OCI-LY1 (cell line): ENCODE data around the gene PHOX2B.

ENCODE experiments used
- H2AFZ ChIP-seq: fragments of 200-600 bp; sonication (generic), shearing (Covaris generic); 2 replicates; pipeline ENCODE4 v1.6.0; 2014; ENCODE audit warnings: antibody characterized with exemption, mild to moderate bottlenecking, low read length
- H3F3A ChIP-seq: fragments of 200-600 bp; sonication (generic), shearing (Covaris generic); 2 replicates; pipeline ENCODE4 v1.6.0; 2014; ENCODE audit warnings: mild to moderate bottlenecking, antibody characterized with exemption, low read length, moderate library complexity; ENCODE audit not compliant: insufficient read depth
- H3K27ac ChIP-seq: fragments of 200-600 bp; sonication (generic); 2 replicates; pipeline ENCODE4 v1.5.1; 2014; ENCODE audit warnings: low read length, mixed run types, mild to moderate bottlenecking, low read depth; ENCODE audit not compliant: poor library complexity, severe bottlenecking
- H3K27me3 ChIP-seq: fragments of 200-600 bp; sonication (generic); 2 replicates; pipeline ENCODE4 v1.6.0; 2014; ENCODE audit warnings: antibody characterized with exemption, mild to moderate bottlenecking, low read length, moderate library complexity; ENCODE audit not compliant: insufficient read depth
- H3K36me3 ChIP-seq: fragments of 200-600 bp; sonication (generic); 2 replicates; pipeline ENCODE4 v1.6.1; 2014; ENCODE audit warnings: mild to moderate bottlenecking, antibody characterized with exemption, low read length, moderate library complexity, mixed read lengths; ENCODE audit not compliant: insufficient read depth
- H3K4me1 ChIP-seq: fragments of 200-600 bp; sonication (generic); 2 replicates; pipeline ENCODE4 v1.5.1; 2014; ENCODE audit warnings: mild to moderate bottlenecking, low read length, moderate library complexity; ENCODE audit not compliant: insufficient read depth, severe bottlenecking
- H3K4me2 ChIP-seq: fragments of 200-600 bp; sonication (generic), shearing (Covaris generic); 2 replicates; pipeline ENCODE4 v1.6.1; 2014; ENCODE audit warnings: low read length
- H3K4me3 ChIP-seq: fragments of 200-600 bp; sonication (generic); 2 replicates; pipeline ENCODE4 v1.5.1; 2014; ENCODE audit warnings: low read length, low read depth, mild to moderate bottlenecking, mixed read lengths; ENCODE audit not compliant: poor library complexity, severe bottlenecking
- H3K79me2 ChIP-seq: fragments of 200-600 bp; shearing (Covaris generic); 2 replicates; pipeline ENCODE4 v1.6.1; 2016; ENCODE audit warnings: mixed run types, low read length, mixed read lengths; ENCODE audit not compliant: insufficient read depth
- H3K9ac ChIP-seq: fragments of 200-600 bp; sonication (generic), shearing (Covaris generic); 2 replicates; pipeline ENCODE4 v1.6.1; 2014; ENCODE audit warnings: mild to moderate bottlenecking, low read length, mixed read lengths
- H3K9me2 ChIP-seq: fragments of 200-600 bp; sonication (generic), shearing (Covaris generic); 2 replicates; pipeline ENCODE4 v1.6.1; 2014; ENCODE audit warnings: low read depth, mild to moderate bottlenecking, low read length, mixed read lengths
- H3K9me3 ChIP-seq: fragments of 200-600 bp; shearing (Covaris generic); 2 replicates; pipeline ENCODE4 v1.6.1; 2014; ENCODE audit warnings: low read length, mixed read lengths
- H4K20me1 ChIP-seq: fragments of 200-600 bp; sonication (generic), shearing (Covaris generic); 2 replicates; pipeline ENCODE4 v1.6.0; 2016; ENCODE audit warnings: mild to moderate bottlenecking, low read length; ENCODE audit not compliant: insufficient read depth
- CTCF ChIP-seq: fragments of 200-600 bp; sonication (generic), shearing (Covaris generic); IDR thresholded peaks from 2 replicates; pipeline ENCODE4 v1.5.1; 2017; ENCODE audit warnings: mild to moderate bottlenecking, antibody characterized with exemption, low read length, moderate library complexity, mixed read lengths
- EZH2 ChIP-seq: fragments of 200-600 bp; sonication (generic), shearing (Covaris generic); IDR thresholded peaks from 2 replicates; pipeline ENCODE4 v1.8.0; 2017; ENCODE audit warnings: borderline replicate concordance, mixed run types, mild to moderate bottlenecking, antibody characterized with exemption, low read length, moderate library complexity, mixed read lengths

PHOX2B gene

DNA sequence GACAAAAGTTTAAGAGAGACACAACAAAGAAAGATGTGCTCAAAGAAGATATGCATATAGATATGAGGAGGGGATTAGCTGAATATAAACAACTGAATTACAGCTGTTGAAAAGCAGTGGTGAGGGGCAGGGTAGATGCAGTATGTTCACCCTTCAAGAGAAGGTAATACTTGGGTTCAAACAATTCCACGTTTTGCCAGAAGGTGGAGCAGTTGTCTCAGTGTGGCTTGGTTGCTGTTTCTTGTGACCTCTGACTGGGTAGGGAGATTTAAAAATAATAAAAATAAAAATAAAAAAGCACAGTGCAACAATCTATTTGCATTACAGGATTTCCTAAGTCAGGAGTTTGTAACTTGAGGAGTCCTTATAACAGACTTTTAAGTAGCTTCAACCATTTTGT, 23.3 kb downstream of the PHOX2B start:
- peak; percentile 13; the same call in 1 of the 2 replicates for TF ChIP-seq CTCF
- TF ChIP-seq EZH2: no peak
- 0 out of 2 replicates have a peak, but pooled peaks cover 2% of the 10 kb centered on the region for H3K9me3 ChIP-seq
- no peaks in the 10 kb centered on the region for H3K4me1 ChIP-seq
- no peak overlapping the region for H3K27ac ChIP-seq
- no peak overlapping the region for H3K4me2 ChIP-seq
- no peaks in the 10 kb centered on the region for H3K9me2 ChIP-seq
- no peak overlapping the region for H3K9ac ChIP-seq
- H2AFZ ChIP-seq: no peak overlapping the region
- H3F3A ChIP-seq: no peaks in the 10 kb centered on the region
- H3K27me3 ChIP-seq: no peaks in the 10 kb centered on the region
- H4K20me1 ChIP-seq: no peaks in the 10 kb centered on the region
- H3K36me3 ChIP-seq: no peaks in the 10 kb centered on the region
- H3K4me3 ChIP-seq: no peak overlapping the region
- H3K79me2 ChIP-seq: no peaks in the 10 kb centered on the region

DNA sequence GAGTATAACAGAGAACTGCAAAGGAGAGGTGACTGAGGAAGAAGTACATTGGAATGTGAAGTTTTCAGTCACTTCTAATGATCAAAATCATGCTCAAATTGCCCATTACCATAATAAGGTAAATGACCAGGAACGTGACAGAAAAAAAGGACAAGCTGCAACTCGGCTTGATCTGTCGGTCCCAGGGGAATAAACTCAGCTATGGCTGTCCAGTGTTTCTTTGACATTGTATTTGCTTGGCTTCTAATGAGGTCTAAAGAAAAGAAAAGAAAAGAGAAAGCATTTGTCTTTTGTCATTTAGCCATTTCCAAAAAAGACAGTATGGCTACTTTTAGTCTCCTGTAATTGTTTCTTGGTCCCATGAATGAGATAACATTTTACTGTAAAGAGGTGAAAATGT, 25.2 kb downstream of the PHOX2B start:
- Histone ChIP-seq H3K4me2 (no peak overlapping the region), H3K9me2 (no peaks in the 10 kb centered on the region), H3F3A (no peaks in the 10 kb centered on the region), H3K79me2 (no peaks in the 10 kb centered on the region), H3K27me3 (no peaks in the 10 kb centered on the region), H3K36me3 (no peaks in the 10 kb centered on the region), H3K9ac (no peak overlapping the region), H4K20me1 (no peaks in the 10 kb centered on the region), H3K4me3 (no peak overlapping the region), H3K9me3 (0 out of 2 replicates have a peak, but pooled peaks cover 2% of the 10 kb centered on the region), H3K4me1 (no peaks in the 10 kb centered on the region), H2AFZ (no peak overlapping the region), H3K27ac (no peak overlapping the region)
- TF ChIP-seq CTCF (no peak), EZH2 (no peak)

GRCh38 chr4:41722181-41722580, 26.3 kb downstream of the PHOX2B start:
- Histone ChIP-seq H3F3A (no peaks in the 10 kb centered on the region), H4K20me1 (no peaks in the 10 kb centered on the region), H3K36me3 (no peaks in the 10 kb centered on the region), H2AFZ (no peak overlapping the region), H3K4me1 (no peaks in the 10 kb centered on the region), H3K9me3 (0 out of 2 replicates have a peak, but pooled peaks cover 2% of the 10 kb centered on the region), H3K9ac (no peak overlapping the region), H3K79me2 (no peaks in the 10 kb centered on the region), H3K4me2 (no peak overlapping the region), H3K9me2 (no peaks in the 10 kb centered on the region), H3K27me3 (no peaks in the 10 kb centered on the region), H3K4me3 (no peak overlapping the region), H3K27ac (no peak overlapping the region)
- TF ChIP-seq CTCF (no peak), EZH2 (no peak)
